Mammary epithelial cell (primary cell): ENCODE results near the gene ARIH2.

Experiments used
- EZH2 ChIP-seq: IDR thresholded peaks from 2 replicates; pipeline ENCODE4 v1.6.1; 2012; ENCODE audit warnings: low read length, inconsistent platforms, borderline replicate concordance
- TF ChIP-seq, protein P1 (sequence below), 2 donors: IDR thresholded peaks in 1 of 2; conservative IDR thresholded peaks in 1 of 2; 2 replicates each; pipeline ENCODE4 v1.5.1; 2011 to 2012; ENCODE audit warnings: inconsistent platforms in 2 of 2, low read length in 2 of 2, mild to moderate bottlenecking in 2 of 2, control low read depth in 1 of 2, low read depth in 1 of 2; ENCODE audit not compliant: insufficient read depth in 1 of 2; ENCODE audit errors: extremely low read depth in 1 of 2

DNA sequence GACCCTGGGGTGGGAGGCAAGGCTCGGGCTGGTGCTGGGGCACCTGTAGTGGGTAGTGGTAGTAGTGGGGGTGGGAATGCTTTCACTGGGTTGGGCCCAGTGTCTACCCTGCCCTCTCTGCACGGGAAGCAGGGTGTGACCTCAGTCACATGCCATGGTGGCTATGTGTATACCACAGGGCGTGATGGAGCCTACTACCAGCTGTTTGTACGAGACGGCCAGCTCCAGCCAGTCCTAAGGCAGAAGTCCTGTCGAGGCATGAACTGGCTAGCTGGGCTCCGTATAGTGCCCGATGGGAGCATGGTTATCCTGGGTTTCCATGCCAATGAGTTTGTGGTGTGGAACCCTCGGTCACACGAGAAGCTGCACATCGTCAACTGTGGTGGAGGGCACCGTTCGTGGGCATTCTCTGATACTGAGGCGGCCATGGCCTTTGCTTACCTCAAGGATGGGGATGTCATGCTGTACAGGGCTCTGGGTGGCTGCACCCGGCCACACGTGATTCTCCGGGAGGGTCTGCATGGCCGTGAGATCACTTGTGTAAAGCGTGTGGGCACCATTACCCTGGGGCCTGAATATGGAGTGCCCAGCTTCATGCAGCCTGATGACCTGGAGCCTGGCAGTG lies 94.6 kb downstream of the ARIH2 start:
- TF ChIP-seq, protein P1, sequence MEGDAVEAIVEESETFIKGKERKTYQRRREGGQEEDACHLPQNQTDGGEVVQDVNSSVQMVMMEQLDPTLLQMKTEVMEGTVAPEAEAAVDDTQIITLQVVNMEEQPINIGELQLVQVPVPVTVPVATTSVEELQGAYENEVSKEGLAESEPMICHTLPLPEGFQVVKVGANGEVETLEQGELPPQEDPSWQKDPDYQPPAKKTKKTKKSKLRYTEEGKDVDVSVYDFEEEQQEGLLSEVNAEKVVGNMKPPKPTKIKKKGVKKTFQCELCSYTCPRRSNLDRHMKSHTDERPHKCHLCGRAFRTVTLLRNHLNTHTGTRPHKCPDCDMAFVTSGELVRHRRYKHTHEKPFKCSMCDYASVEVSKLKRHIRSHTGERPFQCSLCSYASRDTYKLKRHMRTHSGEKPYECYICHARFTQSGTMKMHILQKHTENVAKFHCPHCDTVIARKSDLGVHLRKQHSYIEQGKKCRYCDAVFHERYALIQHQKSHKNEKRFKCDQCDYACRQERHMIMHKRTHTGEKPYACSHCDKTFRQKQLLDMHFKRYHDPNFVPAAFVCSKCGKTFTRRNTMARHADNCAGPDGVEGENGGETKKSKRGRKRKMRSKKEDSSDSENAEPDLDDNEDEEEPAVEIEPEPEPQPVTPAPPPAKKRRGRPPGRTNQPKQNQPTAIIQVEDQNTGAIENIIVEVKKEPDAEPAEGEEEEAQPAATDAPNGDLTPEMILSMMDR (conservative IDR thresholded peaks at IDR 0.05 in 1 of 2, IDR thresholded peaks at IDR 0.05 in 1 of 2; ENCODE audit: extremely low read depth in 1 of 2, insufficient read depth in 1 of 2, low read depth in 1 of 2, low read length in 2 of 2), result no peak
- no peak for TF ChIP-seq EZH2
